Epithelial cell of proximal tubule (primary cell): ENCODE data around the gene DPAGT1. TPM values are rescaled to one million over a fixed set of nuclear protein-coding genes. Genes with fewer than 3 reads are reported as not detected.
A peak's percentile ranks its signal among the peaks of the same experiment; 100 is the strongest.

Experiments
- DNase-seq: peaks from one replicate; pipeline ENCODE4 v3.0.0-alpha.2; 2011; ENCODE audit warnings: low read depth
- H3K4me3 ChIP-seq: 2 replicates; pipeline ENCODE4 v1.5.1; 2011; ENCODE audit warnings: low read depth, mild to moderate bottlenecking, low read length
- total RNA-seq: library from RNA; depleted of rRNA; stranded (reverse); fragments of >200 nt; gene quantifications from 2 replicates; pipeline ENCODE4 v1.2.3, GENCODE V29; 2015
- TF ChIP-seq, protein P1 (sequence below): conservative IDR thresholded peaks from 2 replicates; pipeline ENCODE4 v1.5.1; 2012; ENCODE audit warnings: low read depth, mild to moderate bottlenecking, low read length

Gene DPAGT1
- total RNA-seq, 1 donor from 2014 or later: 24.8 TPM

DNA sequence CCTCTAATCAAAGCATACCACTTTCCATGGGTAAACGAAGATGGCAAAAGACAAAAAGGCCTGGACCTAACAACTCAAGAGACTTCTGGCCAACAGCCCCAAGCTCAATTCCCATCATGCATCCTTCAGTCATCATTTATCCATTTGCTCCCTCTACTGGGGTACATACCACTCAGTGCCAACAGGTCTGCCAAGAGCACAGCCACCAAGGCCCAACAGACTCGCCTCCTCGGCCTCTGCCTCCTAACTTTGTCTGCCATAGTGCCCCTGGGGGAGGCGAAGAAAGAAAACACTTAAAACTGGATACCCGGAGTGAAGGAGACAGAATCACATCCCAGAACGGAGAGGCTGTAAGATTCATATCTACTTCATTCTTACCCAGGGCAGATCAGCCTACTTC, 45.8 kb downstream of the DPAGT1 start:
- DNase-seq: no peak
- peak overlapping the region; percentile 74 for H3K4me3 ChIP-seq
- TF ChIP-seq, protein P1, sequence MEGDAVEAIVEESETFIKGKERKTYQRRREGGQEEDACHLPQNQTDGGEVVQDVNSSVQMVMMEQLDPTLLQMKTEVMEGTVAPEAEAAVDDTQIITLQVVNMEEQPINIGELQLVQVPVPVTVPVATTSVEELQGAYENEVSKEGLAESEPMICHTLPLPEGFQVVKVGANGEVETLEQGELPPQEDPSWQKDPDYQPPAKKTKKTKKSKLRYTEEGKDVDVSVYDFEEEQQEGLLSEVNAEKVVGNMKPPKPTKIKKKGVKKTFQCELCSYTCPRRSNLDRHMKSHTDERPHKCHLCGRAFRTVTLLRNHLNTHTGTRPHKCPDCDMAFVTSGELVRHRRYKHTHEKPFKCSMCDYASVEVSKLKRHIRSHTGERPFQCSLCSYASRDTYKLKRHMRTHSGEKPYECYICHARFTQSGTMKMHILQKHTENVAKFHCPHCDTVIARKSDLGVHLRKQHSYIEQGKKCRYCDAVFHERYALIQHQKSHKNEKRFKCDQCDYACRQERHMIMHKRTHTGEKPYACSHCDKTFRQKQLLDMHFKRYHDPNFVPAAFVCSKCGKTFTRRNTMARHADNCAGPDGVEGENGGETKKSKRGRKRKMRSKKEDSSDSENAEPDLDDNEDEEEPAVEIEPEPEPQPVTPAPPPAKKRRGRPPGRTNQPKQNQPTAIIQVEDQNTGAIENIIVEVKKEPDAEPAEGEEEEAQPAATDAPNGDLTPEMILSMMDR: peak; percentile 44

DNA sequence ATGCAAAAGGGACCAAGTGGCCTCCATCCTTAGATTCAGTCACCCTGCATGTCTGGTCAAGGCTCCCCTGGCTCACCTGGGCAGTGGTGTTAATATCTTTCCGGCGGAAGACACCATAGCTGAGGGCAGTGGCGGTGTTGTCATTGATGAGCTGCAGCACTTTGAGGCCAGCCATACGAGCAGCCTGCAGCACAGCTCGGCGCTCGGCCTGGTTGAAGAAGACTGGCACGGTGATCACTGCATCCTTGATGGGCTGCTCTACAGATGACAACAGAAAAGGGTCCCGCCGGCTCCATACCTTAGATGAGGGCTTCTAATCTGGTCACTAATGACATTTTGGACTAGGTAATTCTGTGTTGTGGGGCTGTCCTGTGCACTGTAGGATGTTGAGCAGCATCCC, 47.2 kb downstream of the DPAGT1 start:
- TF ChIP-seq, protein P1: no peak
- no peak for DNase-seq
- no peak overlapping the region for H3K4me3 ChIP-seq

DNA sequence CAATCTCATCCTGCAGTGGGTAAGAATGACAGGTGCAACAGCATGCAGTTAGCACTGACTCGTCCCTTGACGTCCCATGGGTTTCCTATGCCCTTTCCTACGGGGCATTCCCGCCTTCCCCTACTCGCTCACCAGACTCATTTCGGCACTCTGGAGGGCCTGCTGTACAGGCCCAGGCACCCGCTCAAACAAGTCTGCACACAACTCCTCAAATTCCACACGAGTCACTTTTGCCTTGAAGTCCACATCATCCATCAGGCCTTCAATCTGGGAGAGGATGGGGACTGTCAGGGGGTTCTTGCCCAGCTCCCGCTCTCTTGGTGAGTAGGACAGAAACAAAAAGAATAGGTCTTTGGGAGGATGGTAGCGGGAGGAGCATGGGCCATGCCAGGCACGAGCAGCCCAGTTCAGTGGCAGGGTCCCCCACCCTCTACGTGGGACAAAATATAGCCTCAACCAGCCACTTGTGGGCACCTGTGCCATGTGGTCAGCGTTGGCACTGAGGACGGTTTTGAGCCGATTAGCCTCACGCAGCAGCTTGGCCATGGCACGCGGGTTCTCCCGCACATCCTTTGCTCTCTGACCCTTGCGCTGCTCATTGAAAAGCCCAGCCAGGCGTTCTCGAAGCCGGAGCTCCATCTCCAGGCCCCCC, 49.4 kb downstream of the DPAGT1 start:
- no peak for DNase-seq
- no peak overlapping the region for H3K4me3 ChIP-seq
- TF ChIP-seq, protein P1: no peak

DNA sequence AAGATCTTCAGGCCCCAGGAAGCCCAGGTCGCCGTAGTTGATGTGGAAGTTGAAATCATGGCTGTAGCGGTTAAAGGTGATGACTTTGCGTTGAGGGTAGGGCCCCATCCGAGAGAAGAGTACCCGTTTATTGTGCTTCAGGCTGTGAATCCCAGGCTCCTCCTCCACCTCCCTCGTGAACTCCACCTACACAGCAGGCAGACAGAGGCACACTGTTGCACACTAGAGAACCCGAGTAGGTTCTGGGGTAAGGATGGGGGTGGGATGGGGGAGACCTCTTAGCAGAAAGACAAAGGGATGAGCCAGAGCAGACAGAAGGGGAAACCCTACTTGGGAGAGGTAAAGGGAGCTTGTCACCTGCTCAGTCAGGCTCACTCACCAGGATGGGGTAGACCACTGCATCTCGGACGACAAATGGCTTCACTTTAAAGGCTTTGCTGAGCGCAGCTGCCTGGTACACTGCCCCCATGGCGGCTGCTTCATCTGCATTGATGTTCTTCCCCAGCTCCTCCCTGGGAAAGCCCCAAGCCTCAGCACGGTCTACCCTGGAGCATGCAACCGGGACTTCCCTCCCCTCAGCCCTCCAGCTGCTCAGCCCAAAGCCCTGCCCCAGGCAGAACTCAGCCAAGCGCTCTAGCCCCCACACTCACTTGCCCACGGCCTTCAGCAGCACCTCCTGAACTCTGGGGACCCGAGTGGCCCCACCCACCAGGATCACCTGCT, 50.1 kb downstream of the DPAGT1 start:
- no peak overlapping the region for H3K4me3 ChIP-seq
- TF ChIP-seq, protein P1: no peak
- no peak for DNase-seq

DNA sequence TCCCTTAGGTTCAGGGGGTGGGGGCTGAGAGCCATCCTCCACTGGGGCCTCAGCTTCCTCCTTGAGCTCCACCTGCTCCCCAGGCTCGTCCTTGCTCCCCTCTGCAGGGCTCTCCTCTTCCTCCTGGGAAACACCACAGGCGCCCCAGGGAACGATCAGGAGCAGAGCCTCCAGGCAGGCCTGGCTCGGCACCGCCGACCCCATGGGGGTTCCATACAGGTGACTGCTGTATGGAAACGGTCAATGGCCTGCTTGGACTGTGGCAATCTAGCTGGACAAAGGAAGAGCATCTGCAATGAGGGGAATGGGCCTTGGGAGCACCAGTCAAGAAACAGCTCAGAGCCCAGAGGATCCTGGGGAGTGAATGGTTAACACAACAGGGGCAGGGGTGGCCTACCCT, 52.6 kb downstream of the DPAGT1 start:
- no peak for DNase-seq
- no peak overlapping the region for H3K4me3 ChIP-seq
- TF ChIP-seq, protein P1: no peak

DNA sequence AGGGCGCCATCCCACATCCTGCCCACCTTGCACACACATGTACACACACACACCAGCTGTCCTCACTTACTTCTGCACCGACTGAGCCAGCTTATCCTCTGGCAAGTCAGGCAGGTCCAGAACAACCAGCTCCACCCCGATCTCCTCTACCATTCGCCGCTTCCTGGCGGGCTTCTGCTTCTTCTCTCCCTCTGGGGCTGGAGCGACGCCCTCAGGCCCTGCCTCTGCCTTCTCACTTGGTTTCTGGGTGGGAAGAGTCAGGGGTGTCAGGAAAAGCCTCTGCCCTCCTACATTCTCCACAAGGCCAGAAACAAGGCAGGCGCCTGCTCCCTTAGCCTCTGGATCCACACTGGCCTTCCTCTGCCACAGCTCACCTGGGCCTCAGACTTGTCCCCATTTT, 53.0 kb downstream of the DPAGT1 start:
- no peak for DNase-seq
- TF ChIP-seq, protein P1: no peak
- H3K4me3 ChIP-seq: no peak overlapping the region

DNA sequence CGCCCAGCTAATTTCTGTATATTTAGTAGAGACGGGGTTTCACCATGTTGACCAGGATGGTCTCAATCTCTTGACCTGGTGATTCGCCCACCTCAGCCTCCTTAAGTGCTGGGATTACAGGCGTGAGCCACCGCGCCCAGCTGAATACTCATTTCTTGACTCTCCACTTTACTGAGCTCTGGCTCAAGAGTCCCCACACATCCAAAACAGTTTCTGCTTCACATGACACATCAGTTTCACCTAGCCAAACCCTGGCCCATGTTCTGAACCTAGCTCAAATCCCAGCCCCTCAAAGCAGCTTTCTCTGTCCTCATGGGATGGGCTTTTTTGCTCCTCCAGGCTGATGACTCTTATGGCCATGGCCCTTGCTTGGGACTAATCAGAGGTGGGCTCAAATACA, 54.4 kb downstream of the DPAGT1 start:
- no peak for DNase-seq
- no peak overlapping the region for H3K4me3 ChIP-seq
- TF ChIP-seq, protein P1: no peak
